HCT116 (cell line): ENCODE results near the gene SAMMSON. TPM values are rescaled to one million over a fixed set of nuclear protein-coding genes. Genes with fewer than 3 reads are reported as not detected.

Source experiments
- ATAC-seq: fragments of 200-7000 bp; cut with Tn5 transposase; 2 replicates; pipeline ENCODE4 v1.9.1; 2020; ENCODE audit warnings: mild to moderate bottlenecking, moderate library complexity
- BruUV-seq: library from RNA; stranded (reverse); fragments of 400-500 nt; replicated peaks from 2 replicates; lab custom pipeline; 2021; lab: Mats Ljungman, UMichigan
- CTCF ChIA-PET: fragments of 300-600 bp; sonication (Branson Sonifier 250); formaldehyde crosslinking; loops from one replicate; lab custom pipeline; 2021; ENCODE audit warnings: antibody characterized with exemption; lab: Charles Lee
- POLR2A ChIA-PET: fragments of 300-600, 350-600 bp; sonication (Branson Sonifier 250); formaldehyde crosslinking; loops from one replicate; lab custom pipeline; 2021; ENCODE audit warnings: antibody characterized with exemption; lab: Charles Lee
- RAD21 ChIA-PET, 2 experiments: fragments of 300-600 bp; sonication (Branson Sonifier 250); formaldehyde crosslinking; loops; one replicate each; lab custom pipeline; 2023; ENCODE audit warnings: low total read pairs in 2 of 2; ENCODE audit not compliant: uncharacterized antibody in 2 of 2, unreplicated experiment in 2 of 2, low non-redundant PET in 1 of 2; lab: Charles Lee
- DNase-seq: peaks from one replicate; pipeline ENCODE4 v3.0.0-alpha.2; 2010; ENCODE audit warnings: low read depth, low spot score
- H2AFZ ChIP-seq: fragments of 200-600 bp; shearing (Covaris generic), sonication (generic); 2 replicates; pipeline ENCODE4 v1.6.1; 2017; ENCODE audit warnings: low read depth, mixed run types, mixed read lengths, antibody characterized with exemption, low read length; ENCODE audit not compliant: poor library complexity, severe bottlenecking
- H3K27ac ChIP-seq: 2 replicates; pipeline ENCODE4 v1.5.1; 2012; ENCODE audit warnings: low read depth, low read length
- H3K27me3 ChIP-seq: fragments of 200-600 bp; sonication (generic); 2 replicates; pipeline ENCODE4 v1.6.1; 2016; ENCODE audit warnings: mixed run types, low read length, mixed read lengths; ENCODE audit not compliant: insufficient read depth
- H3K36me3 ChIP-seq, 2 experiments: fragments of 200-500 bp in 1 of 2; fragments of 200-600 bp in 1 of 2; sonication (Bioruptor generic) in 1 of 2; sonication (generic) in 1 of 2; 2 replicates each; pipeline versions ENCODE4 v1.5.1 to v1.6.1; 2014 to 2016; ENCODE audit warnings: low read length in 2 of 2, inconsistent platforms in 1 of 2, mixed read lengths in 1 of 2, mixed run types in 1 of 2; ENCODE audit not compliant: insufficient read depth in 2 of 2, control insufficient read depth in 1 of 2
- H3K4me1 ChIP-seq, 2 experiments: fragments of 200-600 bp in 1 of 2; sonication (generic) in 1 of 2; 2 replicates each; pipeline versions ENCODE4 v1.5.1 to v1.6.1; 2012 to 2017; ENCODE audit warnings: low read length in 2 of 2, inconsistent platforms in 1 of 2, mild to moderate bottlenecking in 1 of 2, mixed read lengths in 1 of 2, mixed run types in 1 of 2, moderate library complexity in 1 of 2; ENCODE audit not compliant: insufficient read depth in 2 of 2, control insufficient read depth in 1 of 2
- H3K4me2 ChIP-seq: fragments of 200-600 bp; sonication (generic); 2 replicates; pipeline ENCODE4 v1.6.1; 2017; ENCODE audit warnings: mixed run types, low read length, mixed read lengths
- H3K4me3 ChIP-seq, 2 experiments: fragments of 200-600 bp in 1 of 2; sonication (generic) in 1 of 2; replicated peaks in 1 of 2; 2 replicates each; pipeline ENCODE4 v1.5.1; 2011 to 2016; ENCODE audit warnings: low read length in 2 of 2, control low read depth in 1 of 2, low read depth in 1 of 2, mild to moderate bottlenecking in 1 of 2, mixed read lengths in 1 of 2, mixed run types in 1 of 2
- H3K79me2 ChIP-seq: fragments of 200-600 bp; sonication (generic); 2 replicates; pipeline ENCODE4 v1.6.1; 2017; ENCODE audit warnings: mild to moderate bottlenecking, mixed run types, low read length, moderate library complexity, mixed read lengths; ENCODE audit not compliant: insufficient read depth
- H3K9ac ChIP-seq: fragments of 200-600 bp; sonication (generic); 2 replicates; pipeline ENCODE4 v1.6.1; 2016; ENCODE audit warnings: low read length, mixed read lengths
- H3K9me2 ChIP-seq: fragments of 200-600 bp; sonication (generic), shearing (Covaris generic); 2 replicates; pipeline ENCODE4 v1.6.1; 2017; ENCODE audit warnings: mixed run types, mild to moderate bottlenecking, moderate library complexity; ENCODE audit not compliant: insufficient read depth
- H3K9me3 ChIP-seq, 2 experiments: fragments of 200-500 bp in 1 of 2; fragments of 200-600 bp in 1 of 2; sonication (Bioruptor generic) in 1 of 2; sonication (generic) in 1 of 2; 2 replicates each; pipeline ENCODE4 v1.6.1; 2014 to 2017; ENCODE audit warnings: low read length in 2 of 2, mixed read lengths in 2 of 2, inconsistent platforms in 1 of 2, low read depth in 1 of 2, mild to moderate bottlenecking in 1 of 2, mixed run types in 1 of 2, moderate library complexity in 1 of 2; ENCODE audit not compliant: control insufficient read depth in 1 of 2, insufficient read depth in 1 of 2
- H4K20me1 ChIP-seq: fragments of 200-600 bp; sonication (generic), shearing (Covaris generic); 2 replicates; pipeline ENCODE4 v1.6.1; 2017; ENCODE audit warnings: mixed run types, mild to moderate bottlenecking, moderate library complexity; ENCODE audit not compliant: insufficient read depth
- ELF1 ChIP-seq: IDR thresholded peaks from 2 replicates; pipeline ENCODE4 v1.6.1; 2012; ENCODE audit warnings: low read depth, borderline replicate concordance
- EZH2 ChIP-seq: fragments of 200-600 bp; sonication (generic); IDR thresholded peaks from 2 replicates; pipeline ENCODE4 v1.6.1; 2017; ENCODE audit warnings: antibody characterized with exemption, mixed run types
- JUND ChIP-seq: IDR thresholded peaks from 2 replicates; pipeline ENCODE4 v1.6.1; 2012
- MAX ChIP-seq: IDR thresholded peaks from 2 replicates; pipeline ENCODE4 v1.6.1; 2012
- POLR2A ChIP-seq: IDR thresholded peaks from 2 replicates; pipeline ENCODE4 v1.7.0; 2011; ENCODE audit warnings: borderline replicate concordance; ENCODE audit not compliant: insufficient read depth, insufficient read length; ENCODE audit errors: extremely low read depth
- POLR2AphosphoS5 ChIP-seq: IDR thresholded peaks from 2 replicates; pipeline ENCODE4 v1.6.1; 2011; ENCODE audit warnings: mild to moderate bottlenecking, low read depth, low read length, moderate library complexity
- RAD21 ChIP-seq: IDR thresholded peaks from 2 replicates; pipeline ENCODE4 v1.6.1; 2012; ENCODE audit warnings: low read depth, mild to moderate bottlenecking
- REST ChIP-seq: IDR thresholded peaks from 2 replicates; pipeline ENCODE4 v1.6.1; 2012; ENCODE audit warnings: low read depth
- TCF7L2 ChIP-seq: IDR thresholded peaks from 2 replicates; pipeline ENCODE4 v1.7.0; 2011; ENCODE audit warnings: borderline replicate concordance, inconsistent platforms; ENCODE audit not compliant: insufficient read depth, insufficient read length; ENCODE audit errors: extremely low read depth
- YY1 ChIP-seq: IDR thresholded peaks from 2 replicates; pipeline ENCODE4 v1.6.1; 2011; ENCODE audit warnings: low read length, low read depth, moderate library complexity, mild to moderate bottlenecking; ENCODE audit not compliant: insufficient replicate concordance; ENCODE audit errors: extremely low read depth
- ZFX ChIP-seq: fragments of 450-650 bp; IDR thresholded peaks from 2 replicates; pipeline ENCODE4 v1.6.1; 2017
- intact Hi-C: fragments of 100-400 bp; cut with micrococcal nuclease; formaldehyde crosslinking; loops from 2 replicates; pipeline ENCODE4 v1.10.0; 2022
- total RNA-seq: library from RNA; stranded (reverse); gene quantifications from one replicate; pipeline ENCODE4 v1.2.1, GENCODE V29; 2021; ENCODE audit not compliant: unreplicated experiment

SAMMSON gene
- total RNA-seq, 1 experiment from 2014 or later, result not detected

GRCh38 chr3:70110066-70110465 is 110.5 kb downstream of the SAMMSON start:
- RAD21 ChIA-PET, result no interaction called here
- no peak for TF ChIP-seq POLR2AphosphoS5
- TF ChIP-seq REST, result no peak
- no peak for TF ChIP-seq ZFX
- TF ChIP-seq JUND, result no peak
- no peak for TF ChIP-seq POLR2A
- TF ChIP-seq TCF7L2, result no peak
- TF ChIP-seq, all 23 proteins: peak for 0

GRCh38 chr3:70111411-70111810 is 111.9 kb downstream of the SAMMSON start:
- no TSS peak for BruUV-seq
- Histone ChIP-seq H3K9me2 (no peaks in the 10 kb centered on the region), H2AFZ (no peak overlapping the region), H3K4me2 (no peak overlapping the region), H3K9ac (no peak overlapping the region), H3K27me3 (no peaks in the 10 kb centered on the region), H3K4me3 (no peak overlapping the region), H3K4me1 (no peaks in the 10 kb centered on the region), H4K20me1 (no peaks in the 10 kb centered on the region), H3K36me3 (no peaks in the 10 kb centered on the region), H3K9me3 (peaks cover 0 to 4% of the 10 kb centered on the region in 2 experiments; a peak in 1 of 4 replicates), H3K27ac (no peak overlapping the region), H3K79me2 (no peaks in the 10 kb centered on the region)
- no peak for ATAC-seq
- no peak for TF ChIP-seq MAX
- no peak for TF ChIP-seq RAD21
- no peak for TF ChIP-seq TCF7L2
- TF ChIP-seq ELF1, result no peak
- no peak for TF ChIP-seq YY1
- no peak for TF ChIP-seq EZH2
- no peak for TF ChIP-seq POLR2AphosphoS5
- CTCF ChIA-PET, result interaction anchor here (1.4 kb wide), 1 partner anchor 9 kb away, joined by 6 read pairs; no protein-coding TSS in a partner anchor
- intact Hi-C loops, result no loop called here
- RAD21 ChIA-PET, result no interaction called here
- POLR2A ChIA-PET, result no interaction called here
- no peak for DNase-seq

More at GRCh38 chr3:70110066-70110465, 110.5 kb downstream of the SAMMSON start:
- ChIA-PET POLR2A (no interaction called here), CTCF (no interaction called here)
- no TSS peak for BruUV-seq
- H3K9me3 ChIP-seq, result peaks cover 0 to 4% of the 10 kb centered on the region in 2 experiments; a peak in 1 of 4 replicates
- no peak overlapping the region for H2AFZ ChIP-seq
- DNase-seq, result no peak
- intact Hi-C loops, result no loop called here
- ATAC-seq, result no peak
- no peaks in the 10 kb centered on the region for H3K9me2 ChIP-seq
- H3K9ac ChIP-seq, result no peak overlapping the region
- no peak overlapping the region for H3K27ac ChIP-seq
- no peaks in the 10 kb centered on the region for H3K27me3 ChIP-seq
- no peaks in the 10 kb centered on the region for H4K20me1 ChIP-seq
- no peak overlapping the region for H3K4me2 ChIP-seq
- H3K36me3 ChIP-seq, result no peaks in the 10 kb centered on the region
- H3K79me2 ChIP-seq, result no peaks in the 10 kb centered on the region
- H3K4me3 ChIP-seq, result no peak overlapping the region
- no peaks in the 10 kb centered on the region for H3K4me1 ChIP-seq
